DMS153 treated with DMSO at 0.1 percent for 48 hours (cell line): ENCODE results near the gene SEH1L.
"Not testable (repeated sequence)": the region's sequence is repeated elsewhere in the genome, so short reads cannot be mapped to it uniquely, and the experiment has no call there.

Source experiments
- DNase-seq: peaks from one replicate; lab custom pipeline; 2025; ENCODE audit not compliant: unreplicated experiment; lab: John Stamatoyannopoulos, UW

SEH1L gene

DNA sequence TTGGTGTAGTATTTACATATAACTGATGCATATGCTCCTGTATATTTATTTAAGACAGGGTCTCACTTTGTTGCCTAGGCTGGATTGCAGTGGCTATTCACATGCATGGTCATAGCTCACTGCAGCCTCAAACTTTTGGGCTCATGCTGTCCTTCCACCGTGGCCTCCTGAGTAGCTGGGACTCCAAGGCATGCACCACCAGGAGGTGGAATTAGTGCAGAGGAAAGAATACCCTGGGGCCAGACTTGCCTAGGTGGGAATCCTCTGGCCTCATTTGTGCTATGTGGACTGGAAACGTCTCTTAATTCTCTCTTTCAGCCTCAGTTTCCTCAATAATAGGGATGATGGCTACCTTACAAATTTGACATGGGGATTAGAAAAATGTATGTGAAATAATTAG is 45.6 kb downstream of the SEH1L start:
- DNase-seq: no peak

DNA sequence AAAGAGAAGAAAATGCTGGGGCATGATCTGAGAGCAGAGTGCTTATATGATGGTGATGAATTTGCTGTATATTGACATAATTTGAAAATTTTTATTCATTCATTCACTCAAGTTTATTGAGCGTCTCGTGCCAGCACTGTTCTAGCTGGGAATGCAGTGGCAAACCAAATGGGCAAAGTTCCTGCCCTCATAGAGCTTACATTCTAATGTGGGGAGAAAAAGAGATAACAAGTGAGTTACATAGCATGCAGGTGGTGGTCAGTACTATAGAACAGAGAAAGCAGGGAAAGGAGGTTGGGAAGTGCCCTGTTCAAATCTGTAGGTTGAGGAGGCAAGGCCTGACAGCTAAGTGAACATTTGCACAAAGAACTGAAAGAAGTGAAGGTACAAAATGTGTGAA is 47.6 kb downstream of the SEH1L start:
- DNase-seq: no peak

DNA sequence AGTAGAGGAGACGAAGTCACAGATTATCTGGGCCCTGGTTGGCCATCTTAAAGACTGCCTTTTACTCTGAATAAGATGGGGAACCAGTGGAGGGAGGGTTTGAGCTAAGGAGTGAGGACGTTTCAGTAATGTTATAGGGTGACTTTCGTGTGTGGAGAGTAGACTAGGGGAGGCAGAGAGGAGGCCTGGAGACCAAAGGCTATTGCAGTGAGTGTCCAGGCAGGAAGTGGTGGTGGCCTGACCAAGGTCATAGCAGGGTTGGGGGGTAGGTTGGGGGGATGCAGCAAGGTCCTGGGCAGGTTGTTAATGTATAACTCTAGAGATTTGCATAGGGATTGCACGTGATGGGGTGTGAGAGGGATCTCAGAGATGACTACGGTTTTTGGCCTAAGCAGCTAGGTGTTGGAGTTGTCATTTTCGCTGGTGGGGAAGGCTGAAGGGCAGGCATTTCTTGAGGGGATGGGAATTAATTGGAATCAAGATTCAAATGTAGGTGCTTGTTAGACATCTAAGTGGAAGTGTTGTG is 48.2 kb downstream of the SEH1L start:
- no peak for DNase-seq

DNA sequence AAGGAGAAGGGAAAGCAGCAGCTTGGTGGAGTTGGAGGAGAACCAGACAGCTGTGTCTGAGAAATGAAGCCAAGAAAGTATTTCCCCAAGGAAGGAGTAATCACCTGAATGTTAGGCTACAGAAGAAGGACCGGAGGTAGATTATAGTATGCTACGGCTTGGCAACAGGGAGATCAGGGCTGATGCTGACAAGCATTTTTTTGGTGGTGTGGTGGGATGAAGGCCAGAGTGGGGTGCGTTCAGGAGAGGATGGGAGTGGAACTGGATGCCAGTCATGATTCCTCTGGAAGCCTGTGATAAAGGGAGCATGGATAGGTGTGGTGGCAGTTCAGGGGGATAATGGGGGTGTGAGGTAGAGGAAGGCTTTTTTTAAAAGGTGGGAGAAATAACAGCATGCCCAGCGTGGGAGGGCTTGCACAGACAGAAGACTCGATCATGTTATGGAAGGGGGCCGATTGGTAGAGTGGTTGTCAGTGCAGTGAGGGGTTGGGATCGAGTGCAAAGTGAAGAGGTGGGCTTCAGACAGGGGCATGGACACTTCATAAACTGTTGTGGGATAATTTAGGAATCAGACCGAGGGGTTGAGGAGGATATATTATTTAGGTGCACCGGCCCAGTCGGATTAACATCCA is 49.0 kb downstream of the SEH1L start:
- no peak for DNase-seq

DNA sequence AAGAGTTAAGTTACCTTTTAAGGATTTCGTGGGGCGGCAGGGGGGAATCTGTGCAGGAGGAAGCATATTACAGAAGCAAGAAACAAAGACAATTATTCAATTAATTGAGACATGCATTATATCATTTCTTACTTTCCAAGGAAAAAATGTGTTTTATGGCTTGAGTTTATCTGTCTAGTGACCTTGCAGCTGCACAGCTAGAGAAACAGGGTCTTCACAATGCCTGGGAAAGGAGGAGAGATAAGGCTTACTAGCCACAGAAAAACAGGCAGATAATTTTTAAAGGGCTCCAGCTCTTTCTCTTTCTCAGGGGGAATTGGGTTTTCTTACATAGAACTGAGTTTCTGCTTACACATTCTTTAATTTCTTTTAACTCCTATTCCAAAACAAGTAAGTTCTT is 49.5 kb downstream of the SEH1L start:
- DNase-seq: not testable (repeated sequence)

DNA sequence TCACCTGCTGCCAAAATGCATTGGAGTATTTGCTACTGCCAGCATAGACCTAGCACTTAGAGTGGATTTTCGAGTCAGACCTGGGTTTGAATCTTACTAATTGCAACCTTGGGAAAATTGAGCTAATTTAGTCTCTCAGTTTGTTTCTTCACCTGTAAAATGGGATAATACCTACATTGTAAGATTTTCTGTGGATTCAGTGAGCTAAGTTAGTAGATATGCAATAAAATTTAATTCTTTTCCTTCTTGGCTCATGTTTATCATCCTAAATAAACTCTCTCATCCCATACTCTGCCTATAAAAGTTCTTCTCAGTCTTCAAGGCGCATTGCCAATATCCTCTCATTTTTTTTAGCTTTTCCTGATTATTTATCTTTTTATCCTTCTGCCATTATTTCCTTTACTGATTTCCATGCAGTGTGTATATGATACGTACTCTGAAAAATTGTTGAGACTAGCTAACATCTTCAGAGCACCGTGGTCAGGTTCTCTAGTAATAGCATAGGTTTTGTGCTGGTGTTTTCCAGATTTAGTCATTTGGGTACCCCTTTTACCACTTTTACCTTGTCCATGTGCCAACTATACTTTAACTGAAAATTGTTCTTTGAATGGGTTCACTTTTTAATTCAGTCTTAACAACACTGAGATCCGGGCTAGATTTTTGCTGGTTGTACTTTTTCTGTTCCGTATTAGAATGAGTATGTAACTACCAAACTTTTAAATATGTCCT is 50.7 kb downstream of the SEH1L start:
- DNase-seq: no peak

DNA sequence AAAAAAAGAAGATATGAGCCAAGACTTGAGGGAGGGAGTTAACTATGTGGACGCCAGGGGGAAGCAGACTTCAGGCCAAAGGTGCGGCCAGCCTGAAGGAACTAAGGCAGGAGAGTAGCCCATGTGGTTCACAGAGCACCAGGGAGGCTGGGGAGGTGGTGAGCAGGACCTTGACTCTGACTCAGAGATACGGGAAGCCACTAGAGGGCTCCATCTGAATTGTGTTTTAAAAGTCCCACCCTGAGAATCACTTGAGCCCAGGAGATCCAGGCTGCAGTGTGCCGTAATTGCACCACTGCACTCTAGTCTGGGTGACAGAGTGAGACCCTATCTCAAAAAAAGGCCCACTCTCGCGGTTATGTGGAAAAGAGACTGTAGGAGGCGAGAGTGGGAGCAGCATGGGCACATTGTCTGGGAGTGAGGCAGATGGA is 55.7 kb downstream of the SEH1L start:
- DNase-seq: no peak

DNA sequence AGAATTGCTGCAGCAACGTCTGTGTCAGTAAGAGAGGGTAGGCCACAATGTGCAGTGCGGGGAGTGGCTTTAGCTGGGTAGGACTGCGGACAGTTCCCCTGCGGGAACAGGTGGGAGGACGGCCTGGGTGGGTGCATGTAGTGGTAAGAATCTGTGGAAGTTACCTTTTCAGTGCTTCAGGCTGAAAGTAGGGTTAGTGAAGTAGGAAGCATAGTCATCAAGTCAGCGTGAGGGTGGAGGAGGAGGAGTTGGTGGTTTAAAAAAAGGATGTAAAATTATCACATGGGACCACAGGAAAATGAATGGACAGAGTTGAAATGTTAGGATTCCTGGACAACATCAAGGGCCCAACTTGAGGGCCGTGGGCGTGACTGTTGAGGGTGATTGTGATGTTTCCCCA is 56.6 kb downstream of the SEH1L start:
- DNase-seq: no peak

DNA sequence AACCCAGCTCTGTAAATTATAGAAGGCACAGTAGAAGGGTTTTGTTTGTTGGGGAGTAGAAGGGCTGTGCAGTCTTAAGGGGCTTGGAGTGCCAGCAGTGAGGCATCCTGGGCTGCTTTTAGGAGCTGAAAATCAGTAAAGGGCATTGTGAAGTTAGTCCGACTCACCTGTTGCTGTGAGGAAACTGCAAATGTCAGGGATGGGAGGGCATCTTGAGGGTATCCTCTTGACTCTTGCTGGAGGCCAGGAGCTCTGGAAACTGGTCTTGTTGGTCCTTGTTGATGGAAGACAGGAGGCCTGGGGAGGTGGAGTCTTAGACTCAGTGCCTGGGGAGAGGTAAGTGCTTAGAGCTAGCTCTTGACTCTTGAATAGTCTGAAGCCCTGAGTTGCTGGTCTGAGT is 57.5 kb downstream of the SEH1L start:
- no peak for DNase-seq

DNA sequence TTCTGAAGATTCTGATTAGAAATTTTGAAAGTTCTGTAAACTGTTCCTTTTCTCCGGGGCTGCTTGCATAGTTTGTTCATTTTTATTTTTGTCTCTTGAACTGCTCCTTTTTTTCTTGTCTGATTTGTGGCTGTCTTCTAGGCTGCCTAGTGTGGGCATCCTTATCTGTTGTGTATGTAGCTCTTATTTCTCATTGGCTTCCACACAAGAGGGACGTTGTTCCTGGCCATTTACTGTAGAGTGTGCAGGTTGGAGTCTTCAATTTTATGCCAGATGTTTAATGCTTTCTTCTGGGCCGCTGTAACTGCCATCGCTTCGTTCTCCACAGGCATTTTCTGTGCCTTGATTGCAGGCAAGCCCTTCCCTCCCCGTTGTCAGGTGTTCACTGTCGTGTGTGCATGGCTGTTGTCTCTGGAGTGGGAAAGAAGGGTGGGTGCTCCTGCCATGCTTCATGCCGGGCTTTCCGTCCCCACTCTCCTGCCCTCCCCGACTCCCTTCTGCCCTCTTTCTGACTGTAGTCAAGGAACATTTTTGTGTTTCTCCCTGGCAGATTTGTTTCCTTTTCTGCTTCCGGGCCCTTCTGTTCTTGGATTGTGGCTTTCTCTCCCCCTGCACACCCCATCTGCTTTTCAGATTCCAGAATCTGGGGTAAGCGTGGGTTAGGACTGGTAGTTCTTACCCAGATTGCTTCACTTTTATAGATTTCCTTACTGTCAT is 58.9 kb downstream of the SEH1L start:
- DNase-seq: no peak

DNA sequence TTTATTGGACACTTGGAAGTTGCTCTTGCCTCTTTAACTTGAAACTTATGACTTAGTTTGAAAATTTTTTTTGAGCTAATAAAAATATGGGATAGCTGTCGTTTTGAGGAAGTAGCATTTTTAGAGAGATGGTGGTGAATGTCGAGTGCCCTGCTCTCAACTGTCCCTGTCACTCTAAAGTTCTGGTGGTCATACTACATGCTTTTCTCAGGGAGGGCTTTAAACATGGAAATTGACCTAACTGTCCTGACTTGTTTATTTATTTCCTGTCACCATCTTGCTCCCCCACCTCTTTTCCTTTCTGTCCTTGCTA is 59.4 kb downstream of the SEH1L start:
- DNase-seq: no peak

DNA sequence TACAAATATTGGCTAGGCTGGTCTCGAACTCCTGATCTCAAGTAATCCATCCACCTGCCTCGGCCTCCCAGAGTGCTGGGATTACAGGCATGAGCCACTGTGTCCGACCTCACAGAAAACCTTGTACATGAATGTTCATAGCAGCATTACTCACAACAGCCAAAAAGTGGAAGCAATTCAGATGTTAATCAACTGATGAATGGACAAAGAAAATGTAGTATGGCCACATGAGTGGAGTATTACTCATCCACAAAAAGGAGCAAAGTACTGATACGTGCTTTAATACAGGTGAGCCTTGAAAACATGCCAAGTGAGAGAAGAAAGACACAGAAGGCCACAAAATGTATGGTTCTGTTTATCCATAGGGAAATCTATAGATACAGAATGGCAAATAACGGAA is 63.9 kb downstream of the SEH1L start:
- DNase-seq: no peak

DNA sequence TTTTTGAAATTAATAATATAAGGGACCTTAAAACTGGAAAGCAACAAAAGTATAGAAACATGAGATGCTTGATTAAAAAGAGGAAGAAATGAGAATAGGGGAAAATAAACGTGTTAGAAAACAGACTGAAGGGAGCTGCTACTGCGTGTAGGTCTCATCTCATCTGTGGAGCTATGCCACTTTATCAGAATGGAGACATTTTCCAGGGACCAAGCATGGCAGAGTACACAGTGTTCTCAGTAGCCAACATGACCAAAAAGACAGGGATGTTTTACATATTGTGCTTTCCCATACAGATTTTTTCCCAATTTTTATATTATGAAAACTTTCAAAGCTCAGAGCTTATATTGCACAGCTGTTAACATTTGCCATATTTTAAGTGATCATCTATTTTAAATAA is 66.4 kb downstream of the SEH1L start:
- DNase-seq: no peak

DNA sequence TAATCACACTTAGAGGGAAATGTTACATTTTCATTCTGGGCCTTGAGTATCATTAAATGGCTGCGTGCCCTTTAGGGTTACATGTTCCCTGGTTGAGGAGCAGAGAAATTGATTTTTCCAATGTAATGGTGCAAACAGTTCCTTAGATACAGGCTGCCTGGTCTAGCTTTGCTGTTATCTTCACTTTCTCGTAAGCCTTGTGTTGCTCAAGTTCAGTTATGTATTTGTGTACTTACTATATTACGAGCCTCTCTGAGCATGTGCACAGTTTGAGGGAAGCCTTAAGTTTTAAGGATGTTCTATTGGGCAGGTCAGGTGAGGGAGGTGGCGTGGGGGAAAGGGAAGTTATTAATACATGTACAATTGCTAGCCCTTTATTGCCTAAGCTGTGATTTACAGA is 67.0 kb downstream of the SEH1L start:
- no peak for DNase-seq

DNA sequence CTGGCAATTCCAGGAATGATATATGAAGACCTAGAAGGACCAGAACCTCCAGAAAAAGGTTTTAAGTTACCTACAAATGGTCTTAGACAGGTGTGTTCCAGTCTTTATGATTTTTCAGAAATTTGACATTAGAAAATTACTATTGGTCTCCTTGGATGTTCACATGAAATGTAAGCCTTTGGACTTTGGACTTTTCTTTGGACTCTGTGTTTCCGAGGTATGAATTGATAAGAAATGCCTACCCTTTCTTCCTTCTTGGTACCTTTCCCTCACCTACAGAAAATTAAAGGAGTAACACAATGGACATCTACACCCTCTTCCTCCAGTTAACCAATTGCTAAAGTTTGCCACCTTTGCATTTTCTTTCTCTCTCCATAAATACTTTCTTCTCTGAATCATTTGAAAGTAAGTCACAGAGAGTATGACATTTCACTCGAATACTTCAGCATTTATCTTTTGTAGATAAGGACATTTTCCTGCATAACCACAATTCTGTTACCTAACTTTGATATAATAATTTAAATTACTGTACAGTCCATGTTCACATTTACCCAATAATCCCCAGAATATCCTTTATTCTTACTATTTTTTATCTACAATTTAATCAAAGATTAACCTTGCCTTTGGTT is 69.5 kb downstream of the SEH1L start:
- DNase-seq: no peak

DNA sequence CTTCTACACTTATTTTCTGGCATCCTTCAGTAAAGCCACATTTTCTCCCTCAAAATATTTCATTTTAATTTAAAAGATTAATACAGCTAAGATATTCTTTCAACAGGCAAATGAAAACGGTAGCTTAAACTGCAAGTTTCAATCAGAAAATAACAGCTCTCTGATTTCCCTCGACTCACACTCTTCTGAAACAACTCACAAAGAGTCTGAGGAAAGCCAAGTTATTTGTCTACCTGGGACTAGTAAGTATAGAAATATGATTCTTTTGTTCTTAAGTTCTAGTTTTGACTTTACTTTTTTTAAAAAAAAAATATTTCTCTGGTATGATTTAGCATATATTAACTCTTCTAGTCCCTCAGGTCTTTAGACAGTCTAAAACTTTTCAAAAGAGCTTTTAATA is 70.6 kb downstream of the SEH1L start:
- DNase-seq: no peak

DNA sequence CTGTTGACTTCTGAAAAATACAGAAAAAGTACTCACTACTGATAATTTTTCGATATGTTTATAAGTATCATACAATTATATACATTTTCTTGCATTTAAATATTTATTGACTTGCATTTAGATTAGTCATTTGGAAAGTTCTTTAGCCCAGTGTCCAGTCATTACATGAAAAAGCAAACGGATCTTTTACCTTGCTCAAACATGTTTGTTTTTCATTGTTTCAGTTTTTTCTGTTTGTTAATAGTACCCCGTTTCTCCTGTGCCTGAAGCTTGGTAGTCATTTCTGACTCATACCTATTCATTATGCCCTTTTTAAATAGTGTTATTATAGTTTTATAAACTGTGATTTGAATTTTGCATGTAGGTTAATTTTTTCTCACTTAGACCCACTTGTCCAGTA is 71.5 kb downstream of the SEH1L start:
- no peak for DNase-seq

DNA sequence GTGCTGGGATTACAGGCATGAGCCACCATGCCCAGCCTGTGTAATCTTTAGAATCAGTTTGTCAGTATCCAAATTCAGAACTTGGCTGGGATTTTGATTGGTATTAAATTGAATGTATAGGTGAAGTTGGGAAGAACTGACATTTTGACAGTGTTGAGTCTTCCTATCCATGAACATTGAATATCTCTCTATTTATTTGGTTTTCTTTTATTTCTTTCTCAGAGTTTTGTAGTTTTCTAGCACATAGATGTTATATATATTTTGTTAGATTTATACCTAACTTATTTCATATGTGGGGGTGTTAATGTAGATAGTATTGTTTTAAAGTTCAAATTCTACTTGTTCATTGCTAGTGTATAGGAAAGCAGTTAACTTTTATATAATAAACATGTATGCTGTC is 74.8 kb downstream of the SEH1L start:
- DNase-seq: no peak

DNA sequence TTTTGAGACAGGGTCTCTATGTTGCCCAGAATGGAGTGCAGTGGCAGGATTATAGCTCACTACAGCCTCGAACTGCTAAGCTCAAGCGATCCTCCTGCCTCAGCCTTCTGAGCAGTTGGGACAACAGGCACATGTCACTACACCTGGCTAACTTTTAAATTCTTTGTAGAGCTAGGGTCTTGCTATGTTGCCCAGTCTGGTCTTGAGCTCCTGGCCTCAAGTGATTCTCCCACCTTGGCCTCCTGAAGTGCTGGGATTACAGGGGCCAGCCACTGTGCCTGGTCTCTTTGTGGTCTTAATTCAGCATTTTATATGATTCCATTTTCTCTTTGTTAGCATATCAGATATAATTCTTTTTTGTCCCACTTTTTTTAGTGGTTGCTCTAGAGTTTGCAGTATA is 77.4 kb downstream of the SEH1L start:
- DNase-seq: no peak

DNA sequence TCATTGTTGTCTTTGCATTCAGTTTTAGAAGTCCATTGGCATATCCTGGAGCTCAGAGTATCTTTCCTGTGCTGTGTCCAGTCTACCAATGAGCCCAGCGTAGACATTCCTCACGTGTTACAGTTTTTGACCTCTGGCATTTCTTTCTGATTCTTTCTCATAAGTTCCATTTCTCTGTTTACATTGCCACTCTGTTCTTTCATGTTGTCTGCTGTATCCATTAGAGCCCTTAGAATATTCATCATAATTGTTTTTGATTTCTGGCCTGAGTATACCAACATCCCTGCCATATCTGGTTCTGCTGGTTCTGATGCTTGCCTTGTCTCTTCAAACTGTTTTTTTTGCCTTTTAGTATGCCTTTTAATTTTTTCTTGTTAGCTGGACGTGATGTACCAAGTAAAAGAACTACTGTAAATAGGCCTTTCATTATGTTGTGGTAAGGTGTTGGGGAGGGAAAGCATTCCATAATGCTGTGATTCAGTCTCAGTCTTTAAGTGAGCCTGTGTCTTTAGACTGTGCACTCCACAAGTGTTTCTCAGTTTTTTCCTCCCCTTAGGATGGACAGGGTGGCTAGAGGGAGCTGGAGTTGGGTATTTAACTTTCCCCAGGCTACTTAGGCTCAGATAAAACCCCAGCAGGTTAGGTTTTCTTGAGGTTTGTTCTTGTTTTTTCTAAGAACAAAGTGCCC is 78.9 kb downstream of the SEH1L start:
- DNase-seq: no peak

DNA sequence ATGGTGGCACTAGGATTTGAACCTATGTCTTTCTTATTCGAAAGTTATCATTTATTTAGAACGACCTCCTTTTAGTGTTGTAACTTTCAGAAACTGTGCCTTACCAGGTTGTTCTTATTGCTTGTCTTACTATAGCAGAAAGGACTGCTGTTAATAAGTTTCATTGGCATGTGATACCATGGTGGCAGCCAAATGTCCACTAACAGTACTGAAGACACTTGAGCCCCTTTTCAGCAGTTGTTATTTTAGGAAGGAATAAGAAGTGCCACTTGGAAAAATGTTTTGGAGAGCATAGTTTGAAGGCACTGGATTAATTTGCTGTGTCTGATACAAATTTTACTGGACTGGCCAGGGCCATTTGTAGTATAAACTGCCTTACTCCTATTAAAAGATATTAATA is 81.1 kb downstream of the SEH1L start:
- no peak for DNase-seq
